CD4-positive, alpha-beta T cell treated with Interleukin-17A for 4 hours (primary cell): ENCODE data around the gene BEND5.
A peak's percentile ranks its signal among the peaks of the same experiment; 100 is the strongest.

Experiments
- DNase-seq: peaks from one replicate; pipeline ENCODE4 v3.0.0-alpha.2; 2020; ENCODE audit warnings: mixed read lengths

Gene BEND5

GRCh38 chr1:48718116-48718630, 58.5 kb downstream of the BEND5 start:
- no peak for DNase-seq

- DNase-seq = no peak
Observed at GRCh38 chr1:48717082-48717481, 59.6 kb downstream of the BEND5 start.

- no peak for DNase-seq
Observed at GRCh38 chr1:48715921-48716320, 60.8 kb downstream of the BEND5 start.

- DNase-seq = no peak
Observed at GRCh38 chr1:48710915-48711314, 65.8 kb downstream of the BEND5 start.

- DNase-seq = no peak
Observed at GRCh38 chr1:48710318-48710717, 66.4 kb downstream of the BEND5 start.

GRCh38 chr1:48704736-48705135, 72.0 kb downstream of the BEND5 start:
- no peak for DNase-seq

GRCh38 chr1:48701445-48701844, 75.2 kb downstream of the BEND5 start:
- DNase-seq = no peak

GRCh38 chr1:48697066-48697707, 79.5 kb downstream of the BEND5 start:
- DNase-seq = peak; percentile 57

- DNase-seq = no peak
Observed at GRCh38 chr1:48695161-48695560, 81.5 kb downstream of the BEND5 start.

- DNase-seq = no peak
Observed at GRCh38 chr1:48693674-48694320, 82.9 kb downstream of the BEND5 start.

- no peak for DNase-seq
Observed at GRCh38 chr1:48693180-48693579, 83.5 kb downstream of the BEND5 start.

GRCh38 chr1:48692235-48692634, 84.5 kb downstream of the BEND5 start:
- no peak for DNase-seq

GRCh38 chr1:48691429-48692001, 85.2 kb downstream of the BEND5 start:
- no peak for DNase-seq

GRCh38 chr1:48688102-48688760, 88.5 kb downstream of the BEND5 start:
- no peak for DNase-seq

GRCh38 chr1:48687282-48688045, 89.2 kb downstream of the BEND5 start:
- no peak for DNase-seq

- no peak for DNase-seq
Observed at GRCh38 chr1:48686159-48686558, 90.5 kb downstream of the BEND5 start.

- DNase-seq = no peak
Observed at GRCh38 chr1:48684381-48684780, 92.3 kb downstream of the BEND5 start.

- no peak for DNase-seq
Observed at GRCh38 chr1:48683839-48684238, 92.9 kb downstream of the BEND5 start.

GRCh38 chr1:48681476-48682305, 95.0 kb downstream of the BEND5 start:
- DNase-seq = no peak

- DNase-seq = no peak
Observed at GRCh38 chr1:48680411-48681035, 96.2 kb downstream of the BEND5 start.

GRCh38 chr1:48679859-48680258, 96.8 kb downstream of the BEND5 start:
- DNase-seq = no peak
